SU-DHL-6 (cell line): ENCODE data around the gene MARCO.

ENCODE experiments used
- CTCF ChIP-seq: fragments of 200-600 bp; sonication (generic); IDR thresholded peaks from one replicate; pipeline ENCODE4 v1.5.1; 2017; ENCODE audit warnings: antibody characterized with exemption, mild to moderate bottlenecking, low read length, moderate library complexity; ENCODE audit not compliant: insufficient read depth, poor library complexity, severe bottlenecking
- EZH2phosphoT487 ChIP-seq: fragments of 200-600 bp; sonication (generic), shearing (Covaris generic); conservative IDR thresholded peaks from 2 replicates; pipeline ENCODE4 v1.6.1; 2018; ENCODE audit warnings: mild to moderate bottlenecking, antibody characterized with exemption, low read length, moderate library complexity, mixed read lengths

DNA sequence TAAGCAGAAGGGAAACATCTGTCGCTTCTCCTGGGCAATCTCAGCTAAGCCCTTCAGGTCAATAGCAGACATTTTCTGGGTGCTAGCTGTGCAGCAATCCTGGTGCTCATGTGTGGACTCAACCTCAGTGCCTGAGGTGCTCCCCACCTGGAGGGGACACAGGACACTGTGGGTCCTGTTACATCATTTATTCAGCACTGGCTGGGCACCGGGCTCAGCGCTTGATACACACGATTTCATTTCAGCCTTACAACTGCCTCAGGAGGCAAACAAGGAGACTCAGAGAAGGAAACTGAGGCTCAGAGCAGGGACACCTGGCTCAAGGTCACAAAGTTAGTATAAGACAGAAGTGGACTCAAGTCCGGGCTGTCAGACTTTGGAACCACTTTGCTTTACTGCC is 46.7 kb downstream of the MARCO start:
- TF ChIP-seq CTCF = no peak
- no peak for TF ChIP-seq EZH2phosphoT487
